ENCODE measurements around the gene LIN37.

LIN37 gene

DNA sequence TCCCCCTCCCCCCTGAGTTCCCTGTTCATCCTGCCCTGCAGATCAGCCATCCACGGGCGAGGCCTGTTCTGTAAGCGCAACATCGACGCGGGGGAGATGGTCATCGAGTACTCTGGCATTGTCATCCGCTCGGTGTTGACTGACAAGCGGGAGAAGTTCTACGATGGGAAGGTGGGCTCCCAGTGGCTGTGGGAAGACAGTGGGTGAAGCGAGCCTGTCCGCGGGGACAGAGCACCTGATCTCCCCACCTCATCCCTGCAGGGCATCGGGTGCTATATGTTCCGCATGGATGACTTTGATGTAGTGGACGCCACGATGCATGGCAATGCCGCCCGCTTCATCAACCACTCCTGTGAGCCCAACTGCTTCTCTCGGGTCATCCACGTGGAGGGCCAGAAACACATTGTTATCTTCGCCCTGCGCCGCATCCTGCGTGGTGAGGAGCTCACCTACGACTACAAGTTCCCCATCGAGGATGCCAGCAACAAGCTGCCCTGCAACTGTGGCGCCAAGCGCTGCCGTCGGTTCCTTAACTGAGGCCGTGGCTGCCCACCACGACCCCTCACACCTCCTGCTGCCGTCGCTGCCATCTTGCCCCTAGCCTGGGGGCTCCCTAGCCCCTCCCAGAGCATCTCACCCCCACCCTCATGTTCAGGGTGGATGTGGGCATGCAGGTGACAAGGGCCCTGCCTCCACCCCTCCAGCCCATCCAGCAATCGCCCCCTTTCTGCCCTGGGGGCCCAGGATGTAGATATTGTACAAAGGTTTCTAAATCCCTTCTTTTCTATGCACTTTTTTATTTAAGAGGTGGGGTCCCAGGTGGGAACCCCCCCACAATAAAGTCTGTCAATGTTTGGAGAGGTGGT is 10.1 kb upstream of the LIN37 start:
- no peak for TF ChIP-seq TCF12 (IDR thresholded peaks at IDR 0.05; ENCODE audit: low read depth)
- TF ChIP-seq TAF1 (IDR thresholded peaks at IDR 0.05; ENCODE audit: low read depth): no peak
- no peak for TF ChIP-seq RAD21 (IDR thresholded peaks at IDR 0.05; ENCODE audit: low read depth)
- no peak for TF ChIP-seq ZBTB7A (IDR thresholded peaks at IDR 0.05; ENCODE audit: low read depth)
- no peak for TF ChIP-seq MAX (IDR thresholded peaks at IDR 0.05)
- no peak for TF ChIP-seq EP300 (IDR thresholded peaks at IDR 0.05; ENCODE audit: borderline replicate concordance)
- TF ChIP-seq FOXM1 (IDR thresholded peaks at IDR 0.05; ENCODE audit: borderline replicate concordance, low read depth): no peak
- no peak for TF ChIP-seq YY1 (IDR thresholded peaks at IDR 0.05; ENCODE audit: low read depth)
- no peak for TF ChIP-seq CEBPB (IDR thresholded peaks at IDR 0.05)
- no peak for TF ChIP-seq TEAD4 (IDR thresholded peaks at IDR 0.05)

- no peak for TF ChIP-seq ZBTB7A (IDR thresholded peaks at IDR 0.05; ENCODE audit: low read depth)
- no peak for TF ChIP-seq TEAD4 (IDR thresholded peaks at IDR 0.05)
- TF ChIP-seq MAX (IDR thresholded peaks at IDR 0.05): no peak
- TF ChIP-seq TAF1 (IDR thresholded peaks at IDR 0.05; ENCODE audit: low read depth): no peak
- TF ChIP-seq CEBPB (IDR thresholded peaks at IDR 0.05): no peak
- no peak for TF ChIP-seq NFIC (IDR thresholded peaks at IDR 0.05)
- TF ChIP-seq, protein P1, sequence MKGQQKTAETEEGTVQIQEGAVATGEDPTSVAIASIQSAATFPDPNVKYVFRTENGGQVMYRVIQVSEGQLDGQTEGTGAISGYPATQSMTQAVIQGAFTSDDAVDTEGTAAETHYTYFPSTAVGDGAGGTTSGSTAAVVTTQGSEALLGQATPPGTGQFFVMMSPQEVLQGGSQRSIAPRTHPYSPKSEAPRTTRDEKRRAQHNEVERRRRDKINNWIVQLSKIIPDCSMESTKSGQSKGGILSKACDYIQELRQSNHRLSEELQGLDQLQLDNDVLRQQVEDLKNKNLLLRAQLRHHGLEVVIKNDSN (IDR thresholded peaks at IDR 0.05): no peak
- no peak for TF ChIP-seq EGR1 (IDR thresholded peaks at IDR 0.05)
- no peak for TF ChIP-seq CREB1 (IDR thresholded peaks at IDR 0.05; ENCODE audit: low read depth)
- no peak for TF ChIP-seq RAD21 (IDR thresholded peaks at IDR 0.05; ENCODE audit: low read depth)
- no peak for TF ChIP-seq TCF12 (IDR thresholded peaks at IDR 0.05; ENCODE audit: low read depth)
- no peak for TF ChIP-seq REST (IDR thresholded peaks at IDR 0.05; ENCODE audit: low read depth)
- TF ChIP-seq EP300 (IDR thresholded peaks at IDR 0.05; ENCODE audit: borderline replicate concordance): no peak
- no peak for TF ChIP-seq FOXM1 (IDR thresholded peaks at IDR 0.05; ENCODE audit: borderline replicate concordance, low read depth)
- no peak for TF ChIP-seq YY1 (IDR thresholded peaks at IDR 0.05; ENCODE audit: low read depth)
Observed at GRCh38 chr19:35738887-35739229, 9.5 kb upstream of the LIN37 start.

DNA sequence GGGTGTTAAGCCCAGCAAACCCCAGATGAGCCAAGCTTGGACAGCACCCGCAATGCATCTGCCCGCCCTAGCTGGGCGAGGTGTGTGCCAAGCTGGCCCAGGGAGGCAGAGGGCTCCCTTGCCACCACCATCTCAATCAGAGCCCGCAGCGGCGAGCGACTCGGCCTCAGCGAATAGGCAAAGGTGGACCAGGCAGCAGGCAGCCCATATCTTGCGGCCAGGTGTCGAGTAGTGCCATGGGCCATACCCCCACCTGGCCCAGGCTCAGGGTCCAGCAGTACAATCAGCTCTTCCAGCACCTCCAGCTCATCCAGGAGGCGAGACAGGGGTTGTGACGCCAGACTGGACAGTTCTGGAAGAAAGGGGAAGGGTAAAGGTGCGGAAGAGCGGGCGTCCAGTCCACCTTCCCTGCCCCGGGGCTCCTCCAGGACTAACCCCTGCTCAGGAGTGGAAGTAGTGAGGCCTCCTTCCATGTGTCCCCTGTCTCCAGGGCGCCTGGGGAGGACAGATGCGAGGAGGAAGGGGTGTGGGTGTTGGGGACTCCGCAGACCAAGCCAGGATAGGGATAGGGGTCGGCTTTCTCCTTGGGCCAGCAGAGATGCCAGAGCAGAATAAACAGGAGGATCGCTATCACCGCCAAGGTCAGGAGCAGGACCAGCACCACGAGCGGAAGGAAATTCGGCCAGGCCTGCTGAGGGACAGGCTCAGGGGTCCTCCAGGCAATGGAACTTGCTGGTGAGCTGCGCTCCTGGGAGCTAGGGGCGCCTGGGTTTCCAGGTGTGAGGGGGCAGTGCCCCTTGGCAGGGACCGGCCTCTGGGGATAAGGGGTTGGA is 8.9 kb upstream of the LIN37 start:
- no peak for TF ChIP-seq TEAD4 (IDR thresholded peaks at IDR 0.05)

GRCh38 chr19:35740108-35740422 is 8.3 kb upstream of the LIN37 start:
- TF ChIP-seq EP300 (IDR thresholded peaks at IDR 0.05; ENCODE audit: borderline replicate concordance) (no peak), FOXM1 (IDR thresholded peaks at IDR 0.05; ENCODE audit: borderline replicate concordance, low read depth) (no peak), NFIC (IDR thresholded peaks at IDR 0.05) (no peak)

DNA sequence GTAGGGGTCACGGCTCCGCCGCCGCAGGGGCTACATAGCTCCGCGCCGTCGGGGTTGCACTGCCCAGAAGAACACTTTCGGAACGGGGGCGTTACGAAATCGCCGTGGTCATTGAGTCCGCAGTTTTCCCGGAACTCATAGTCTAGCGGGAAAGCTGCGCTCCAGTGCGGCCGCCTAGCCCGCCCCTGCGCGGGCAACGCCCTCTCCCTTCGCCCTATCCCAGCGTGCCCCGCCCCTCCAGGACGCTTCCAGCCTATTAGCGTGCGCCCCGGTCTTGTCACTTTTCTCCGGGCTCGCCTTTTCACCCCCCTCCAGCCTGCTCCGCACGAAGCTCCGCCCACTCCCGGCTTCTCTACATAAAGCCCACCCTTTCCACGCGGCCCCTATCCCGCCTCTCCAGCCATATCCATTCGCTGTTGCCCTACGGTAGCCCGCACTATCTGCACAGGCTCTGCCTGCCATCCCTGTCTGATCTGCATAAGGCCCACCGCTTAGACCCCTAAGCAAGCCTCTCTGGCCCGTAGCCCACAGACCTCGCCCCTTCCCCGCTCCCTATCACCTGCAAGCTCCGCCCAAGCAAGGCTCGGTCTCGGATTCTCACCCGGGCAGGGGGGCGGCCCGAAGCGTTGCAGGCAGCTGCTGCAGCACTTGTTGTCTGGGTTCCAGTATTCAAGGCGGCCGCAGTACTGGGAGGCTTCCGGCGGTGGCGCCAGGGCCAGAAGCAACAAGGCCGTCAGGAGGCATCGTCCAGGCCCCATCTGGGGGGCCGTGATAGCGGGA is 7.8 kb upstream of the LIN37 start:
- TF ChIP-seq CREB1 (IDR thresholded peaks at IDR 0.05; ENCODE audit: low read depth) (no peak), TAF1 (IDR thresholded peaks at IDR 0.05; ENCODE audit: low read depth) (0 out of 2 replicates have a peak, but pooled peaks have one; percentile 24), CEBPB (IDR thresholded peaks at IDR 0.05) (peak; percentile 89), TCF12 (IDR thresholded peaks at IDR 0.05; ENCODE audit: low read depth) (no peak; the same call in 1 of the 2 replicates), EP300 (IDR thresholded peaks at IDR 0.05; ENCODE audit: borderline replicate concordance) (no peak), EGR1 (IDR thresholded peaks at IDR 0.05) (0 out of 2 replicates have a peak, but pooled peaks have one; percentile 27), RAD21 (IDR thresholded peaks at IDR 0.05; ENCODE audit: low read depth) (peak; percentile 9; the same call in 1 of the 2 replicates), MAX (IDR thresholded peaks at IDR 0.05) (peak; percentile 79), FOXM1 (IDR thresholded peaks at IDR 0.05; ENCODE audit: borderline replicate concordance, low read depth) (no peak), ZBTB7A (IDR thresholded peaks at IDR 0.05; ENCODE audit: low read depth) (peak; percentile 83; the same call in 1 of the 2 replicates), REST (IDR thresholded peaks at IDR 0.05; ENCODE audit: low read depth) (no peak), NFIC (IDR thresholded peaks at IDR 0.05) (peak; percentile 34; the same call in 1 of the 2 replicates), TEAD4 (IDR thresholded peaks at IDR 0.05) (peak; percentile 15; the same call in 1 of the 2 replicates), YY1 (IDR thresholded peaks at IDR 0.05; ENCODE audit: low read depth) (no peak)
- TF ChIP-seq, protein P1 (IDR thresholded peaks at IDR 0.05): no peak

Data from Ishikawa (cell line).